Epidermal melanocyte (primary cell): ENCODE results near the gene DGKG.

Experiments
- DNase-seq: peaks from one replicate; pipeline ENCODE4 v3.0.0; 2011; ENCODE audit warnings: low spot score; ENCODE audit not compliant: insufficient read length

Gene DGKG

DNA sequence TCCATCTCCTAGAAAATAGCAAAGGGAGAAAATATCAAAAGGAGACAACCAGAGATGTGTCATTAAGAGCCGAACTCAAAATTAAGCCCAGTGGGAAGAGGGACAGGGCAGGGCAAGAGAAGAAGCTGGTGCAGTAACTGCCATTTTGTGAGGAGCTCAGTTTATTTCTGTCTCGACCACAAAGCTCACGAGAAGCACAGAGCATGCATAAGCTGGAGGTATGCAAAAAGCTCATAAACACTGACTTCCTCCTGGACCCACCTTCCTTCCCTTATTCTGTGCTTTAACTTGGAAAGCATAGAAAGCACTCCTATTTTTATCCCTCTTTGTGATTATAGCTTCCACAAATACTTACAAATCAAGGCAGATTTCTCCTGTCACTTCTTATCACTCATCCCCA lies 81.3 kb downstream of the DGKG start:
- DNase-seq: no peak

DNA sequence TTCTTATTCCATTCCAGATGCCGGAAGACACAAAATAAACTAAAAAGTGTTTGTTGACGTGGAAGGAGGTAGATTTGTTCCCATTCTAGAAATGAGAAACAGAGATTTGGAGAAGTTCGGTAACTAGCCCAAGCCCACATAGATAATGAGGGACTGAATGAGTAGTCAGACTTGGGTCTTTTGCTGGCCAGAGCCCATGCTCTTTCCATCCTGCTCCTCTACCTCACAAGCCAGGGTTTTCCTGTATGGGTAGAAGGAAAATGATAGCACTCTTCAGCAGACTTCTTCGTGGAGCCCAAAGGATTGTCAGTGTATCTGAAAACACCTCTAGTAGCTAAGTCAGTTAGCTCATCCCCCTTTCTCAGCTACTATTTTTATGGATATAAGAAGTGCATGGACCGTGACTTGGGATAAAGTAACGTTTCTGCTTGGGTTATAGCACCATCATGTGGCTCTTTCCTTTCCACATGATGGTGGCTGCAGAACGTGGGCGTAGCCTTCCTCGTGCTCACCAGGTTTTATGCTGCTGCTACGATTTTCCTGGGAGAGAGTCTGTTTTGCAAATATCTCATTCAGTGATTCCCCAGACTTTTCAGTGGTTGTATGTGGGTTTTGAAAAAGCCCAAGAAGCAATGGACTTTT lies 84.6 kb downstream of the DGKG start:
- peak; percentile 52 for DNase-seq

DNA sequence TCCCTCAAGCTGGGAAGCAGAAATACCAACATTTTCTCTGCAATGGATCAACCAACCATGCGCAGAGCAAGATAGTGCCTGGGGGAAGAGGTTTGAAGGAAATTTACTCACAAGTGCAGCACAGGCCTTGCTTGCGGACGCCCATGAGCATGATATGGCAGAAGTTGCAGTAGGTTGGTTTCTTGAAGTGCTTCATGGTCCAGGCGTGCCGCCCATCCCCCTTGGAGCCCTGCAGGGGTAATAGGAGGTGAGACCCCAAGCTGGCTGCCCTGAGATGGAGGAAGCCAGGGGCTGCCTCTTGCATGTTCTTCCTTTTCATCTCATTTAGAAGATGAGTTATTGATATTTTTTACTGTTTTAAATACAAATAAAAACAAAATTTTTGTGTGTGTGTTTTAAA lies 86.6 kb downstream of the DGKG start:
- DNase-seq: no peak

DNA sequence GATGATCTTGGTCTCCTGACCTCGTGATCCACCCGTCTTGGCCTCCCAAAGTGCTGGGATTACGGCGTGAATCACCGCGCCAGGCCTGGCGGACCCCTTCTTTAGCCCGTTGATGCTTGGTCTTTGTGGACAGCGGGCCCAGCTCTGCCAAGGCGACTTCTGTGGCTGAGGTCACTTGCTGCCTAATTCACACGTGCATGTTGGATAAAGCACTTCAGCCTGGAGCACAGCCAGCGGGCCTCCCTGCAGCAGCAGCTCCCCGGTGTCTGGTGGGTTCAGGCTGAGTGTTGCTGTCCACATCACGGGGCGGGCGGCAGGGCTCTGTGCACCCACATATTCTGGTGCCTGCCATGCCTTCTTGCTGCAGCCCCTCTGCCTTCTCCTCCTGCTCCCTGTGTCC lies 88.4 kb downstream of the DGKG start:
- DNase-seq: no peak

DNA sequence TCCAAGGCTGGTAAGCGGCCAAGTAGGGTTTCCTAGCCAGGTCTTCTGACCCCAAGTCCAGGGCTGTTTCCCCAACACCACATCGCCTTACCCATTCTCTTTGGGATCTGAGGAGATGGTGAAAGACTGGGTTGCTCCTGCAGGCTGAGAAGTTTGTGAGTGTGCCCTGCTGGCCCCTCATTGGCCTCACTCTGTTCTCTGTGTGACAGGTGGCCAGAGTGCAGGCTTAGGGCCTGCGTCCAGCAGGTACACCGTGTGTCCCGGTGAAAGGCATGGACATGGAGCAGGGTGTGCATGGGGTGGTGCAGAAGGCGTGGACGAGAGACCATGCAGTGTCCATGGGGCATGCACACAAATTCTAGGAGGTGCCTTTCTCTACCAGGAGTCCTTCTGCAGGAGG lies 91.3 kb downstream of the DGKG start:
- DNase-seq: no peak

DNA sequence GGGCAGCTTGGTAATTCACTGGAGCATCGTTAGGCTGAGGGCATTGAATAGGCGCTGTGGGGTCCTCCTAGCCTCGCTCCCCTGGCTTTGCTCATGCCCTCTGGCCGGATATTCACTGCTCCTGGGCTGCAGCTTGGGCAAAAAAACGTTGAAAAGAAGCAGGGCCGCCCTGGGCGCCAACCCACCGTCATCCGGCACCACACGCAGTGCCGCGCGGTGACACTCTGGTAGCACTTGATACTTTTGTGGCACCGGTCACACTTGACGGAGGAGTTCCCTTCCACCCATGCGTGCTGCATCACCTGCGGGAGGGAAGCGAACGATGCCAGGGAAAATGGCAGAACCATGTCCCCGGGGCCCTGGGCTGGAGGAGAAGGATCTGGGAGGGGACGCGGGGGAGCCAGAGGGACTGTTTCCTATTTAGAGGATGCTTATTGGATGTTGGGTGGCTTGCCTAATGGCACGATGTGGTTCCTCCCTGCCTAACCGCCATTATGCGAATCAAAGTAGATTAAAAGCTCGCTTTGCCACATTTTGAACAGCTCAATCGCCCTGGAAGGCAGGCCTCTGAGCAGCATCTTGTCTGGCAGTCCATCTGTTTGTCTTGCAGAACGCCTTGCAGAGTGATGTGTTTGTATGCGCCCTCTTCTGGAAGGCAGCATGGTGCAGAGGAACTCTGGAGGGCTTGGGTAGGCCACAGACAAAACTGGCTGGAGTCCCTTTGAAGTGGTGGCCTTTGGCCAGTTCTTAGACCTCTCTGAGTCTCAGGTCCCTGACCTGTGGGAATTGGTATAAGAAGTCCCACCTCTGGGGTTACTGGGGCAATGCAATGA lies 93.2 kb downstream of the DGKG start:
- no peak for DNase-seq

DNA sequence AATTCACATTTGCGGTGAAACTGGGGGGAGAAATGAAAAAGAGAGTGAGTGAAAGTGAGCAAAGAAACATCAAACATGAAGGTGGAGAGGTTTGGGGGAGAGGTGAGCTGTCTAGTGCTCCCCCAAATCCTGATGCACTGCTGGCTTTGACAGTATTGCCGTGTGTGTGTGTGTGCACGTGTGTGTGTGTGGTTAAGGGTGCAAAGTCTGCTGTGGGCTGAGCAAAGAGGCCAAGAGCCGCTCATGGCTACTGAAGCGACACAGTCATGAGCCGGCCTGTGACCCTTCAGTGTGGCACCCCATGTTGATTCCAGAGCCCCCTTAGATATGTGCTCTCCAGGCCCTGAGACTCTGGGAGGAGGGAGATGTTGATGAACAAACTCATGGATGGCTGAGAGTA lies 94.3 kb downstream of the DGKG start:
- DNase-seq: no peak

DNA sequence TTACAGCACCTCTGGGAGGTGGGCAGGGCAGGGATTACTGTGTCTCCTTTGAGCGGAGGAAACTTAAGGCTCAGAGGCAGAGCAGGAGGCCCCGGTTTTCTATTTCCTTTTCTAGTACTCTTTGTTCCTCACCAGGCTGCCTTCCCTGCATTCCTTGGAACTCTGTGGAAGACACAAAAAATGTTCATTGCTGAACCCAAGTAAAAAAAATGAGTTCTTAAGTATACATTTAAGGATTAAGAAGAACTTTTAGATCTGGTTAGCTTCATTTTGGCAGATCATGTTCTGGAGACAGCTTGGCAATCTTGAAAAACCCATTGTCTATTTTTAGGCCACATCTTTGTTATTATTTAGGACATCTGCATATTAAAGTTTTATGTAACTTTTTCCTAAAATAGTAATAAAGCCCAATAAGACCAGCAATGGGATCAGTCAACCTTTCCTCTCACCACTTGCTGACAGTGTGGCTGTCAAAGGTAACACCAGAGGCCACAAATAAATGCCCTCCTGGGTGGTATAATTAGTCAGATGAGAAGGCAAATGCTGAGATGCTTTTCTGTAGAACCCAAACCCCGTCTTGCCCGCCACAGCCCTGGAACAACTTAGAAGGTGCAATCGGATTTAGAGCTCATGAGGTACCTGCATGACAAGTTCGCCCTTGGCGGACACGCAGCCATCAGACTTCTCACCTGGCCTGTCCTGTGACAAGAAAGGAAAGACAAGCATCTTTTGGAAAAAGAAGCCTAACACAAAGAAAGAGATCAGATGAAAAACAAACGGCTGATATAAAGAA lies 97.2 kb downstream of the DGKG start:
- DNase-seq: no peak

DNA sequence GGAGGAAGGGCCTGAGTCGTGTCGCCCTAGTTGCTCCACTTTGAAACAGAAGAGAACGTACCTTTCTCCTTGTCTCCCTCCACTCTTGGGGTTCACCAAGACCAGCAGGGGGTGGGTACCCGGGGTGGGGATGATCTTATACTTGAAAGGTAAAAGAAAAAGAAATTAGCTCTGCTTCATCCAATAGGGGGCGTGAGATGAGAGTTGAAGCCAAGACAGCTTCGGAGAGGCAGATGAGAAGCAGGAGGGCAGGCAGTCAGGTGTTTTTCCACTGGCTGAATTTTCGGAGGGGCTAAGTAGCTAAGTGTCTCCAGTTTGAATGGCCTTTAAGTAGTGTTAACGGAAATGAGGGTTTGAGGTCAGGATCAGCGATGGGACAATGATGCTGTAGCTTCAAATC lies 100.4 kb downstream of the DGKG start:
- no peak for DNase-seq

DNA sequence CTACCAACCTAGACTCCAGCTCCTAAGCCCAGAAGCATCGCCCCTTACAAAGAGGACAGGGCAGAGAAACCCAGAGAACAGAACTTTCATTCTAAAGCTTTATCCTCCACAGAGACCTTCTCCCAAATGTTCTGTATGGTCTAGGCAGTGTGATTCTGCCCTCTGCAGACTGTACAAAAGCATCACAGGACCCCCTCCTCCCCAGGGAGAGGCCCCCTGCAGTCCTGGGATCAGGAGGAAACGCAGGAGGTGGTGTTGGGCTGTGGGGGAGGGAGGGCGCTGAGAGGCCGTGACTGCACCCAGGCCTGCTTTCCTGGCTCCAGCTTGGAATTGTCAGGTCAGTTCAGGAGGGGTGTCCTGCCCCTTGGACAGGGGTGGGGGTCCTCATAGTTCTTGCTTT lies 101.3 kb downstream of the DGKG start:
- DNase-seq: no peak

DNA sequence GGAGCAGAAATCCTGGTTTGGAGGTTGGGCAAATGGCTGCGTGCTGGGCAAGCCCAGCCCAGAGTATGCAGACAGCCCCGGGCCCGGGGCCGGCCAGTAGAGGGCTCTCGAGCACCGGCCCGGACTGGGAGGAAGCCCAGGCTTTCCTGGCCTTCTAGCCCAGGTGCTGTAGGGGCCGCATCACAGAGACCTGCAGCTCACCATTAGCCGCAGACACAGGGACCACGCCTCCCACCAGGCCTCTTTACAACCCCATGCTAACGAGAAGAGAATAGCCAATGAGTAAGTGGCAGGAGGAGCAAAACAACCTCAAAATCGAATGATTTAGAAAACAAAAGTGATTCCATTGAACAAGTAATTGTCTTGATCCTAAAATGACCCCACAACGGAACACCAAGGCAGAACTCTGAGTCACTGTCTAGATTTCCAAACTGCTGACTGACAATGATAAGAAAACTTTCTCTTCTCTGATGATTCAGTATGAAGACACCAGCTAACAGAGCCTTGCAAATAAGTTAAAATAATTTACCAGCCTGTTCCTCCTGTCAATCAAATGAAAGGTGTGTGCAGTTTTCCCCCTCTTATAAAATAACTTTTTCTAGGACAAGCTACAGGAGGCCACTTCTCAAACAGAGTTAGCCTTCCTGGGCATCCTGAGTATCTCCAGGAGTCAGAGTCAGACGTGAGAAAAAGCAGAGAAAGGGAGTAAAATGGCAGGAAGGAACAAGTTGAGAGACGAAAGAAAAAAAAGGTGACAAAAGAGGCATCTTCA lies 102.2 kb downstream of the DGKG start:
- peak; percentile 52 for DNase-seq

DNA sequence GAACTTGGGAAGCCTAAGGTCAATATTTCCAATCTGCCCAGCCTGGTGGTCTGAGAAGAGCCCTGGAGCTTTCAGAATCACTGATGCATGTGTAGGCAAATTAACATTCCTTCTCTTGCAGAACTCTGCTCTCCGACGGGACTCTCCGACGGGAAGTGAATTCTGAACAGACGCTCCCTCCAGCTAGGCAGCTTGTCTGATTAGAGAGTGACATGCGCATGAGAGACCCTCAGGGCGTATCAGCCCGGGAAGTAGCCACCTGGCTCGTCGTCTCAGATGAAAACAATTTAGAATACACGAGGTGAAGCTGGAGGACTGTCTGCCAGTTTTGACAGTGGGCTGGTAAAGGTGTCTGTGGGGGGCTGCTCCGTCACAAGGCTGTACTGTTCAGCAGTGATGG lies 103.1 kb downstream of the DGKG start:
- DNase-seq: no peak

DNA sequence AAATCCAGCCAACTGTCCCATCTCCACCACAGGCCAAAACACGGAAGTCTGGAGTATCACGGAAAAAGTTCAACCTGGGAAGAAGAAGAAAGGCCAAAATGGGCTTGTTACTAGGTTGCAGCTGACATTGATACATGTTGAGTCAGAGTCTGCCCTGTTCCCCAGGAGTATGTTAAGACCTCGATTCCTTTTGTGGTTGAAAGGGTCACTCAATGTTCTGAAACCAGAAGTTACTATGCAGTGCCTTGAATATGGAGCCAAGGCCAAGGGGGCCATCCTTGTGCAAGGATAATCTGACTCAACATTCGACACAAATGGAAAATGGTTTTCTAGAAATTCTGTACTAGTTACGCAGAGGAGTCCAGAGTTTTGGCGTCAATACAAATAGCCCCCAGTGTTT lies 104.2 kb downstream of the DGKG start:
- DNase-seq: no peak

DNA sequence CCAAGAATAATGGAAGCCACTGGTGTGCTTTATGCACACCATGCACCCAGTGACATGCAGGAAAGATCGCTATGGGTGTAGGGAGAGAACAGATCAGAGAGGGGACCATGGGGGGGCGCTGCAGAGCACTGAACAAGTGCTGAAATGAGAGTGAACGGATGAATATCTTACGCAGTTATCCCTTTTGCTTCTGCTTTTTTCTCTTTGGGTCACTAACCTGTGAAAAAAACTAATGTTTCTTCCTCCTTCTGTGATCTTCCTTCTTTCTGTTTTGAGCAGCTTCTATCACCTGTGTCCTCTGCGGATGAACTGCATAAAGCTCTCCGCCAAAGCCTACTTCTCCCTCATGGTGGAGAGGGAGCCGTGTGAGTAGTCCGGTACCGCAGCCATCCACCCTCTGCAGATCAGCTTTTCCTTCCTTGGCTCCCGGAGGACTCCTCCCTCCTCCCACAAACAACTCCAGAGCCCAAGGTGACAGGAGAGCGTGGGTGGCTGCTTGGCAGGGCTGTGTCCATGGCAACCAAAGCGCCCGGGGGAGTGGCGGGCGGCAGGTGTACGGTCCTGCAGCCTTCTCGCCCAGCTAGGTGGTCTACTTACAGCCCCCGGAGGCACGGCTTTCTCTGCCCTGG lies 106.2 kb downstream of the DGKG start:
- no peak for DNase-seq

DNA sequence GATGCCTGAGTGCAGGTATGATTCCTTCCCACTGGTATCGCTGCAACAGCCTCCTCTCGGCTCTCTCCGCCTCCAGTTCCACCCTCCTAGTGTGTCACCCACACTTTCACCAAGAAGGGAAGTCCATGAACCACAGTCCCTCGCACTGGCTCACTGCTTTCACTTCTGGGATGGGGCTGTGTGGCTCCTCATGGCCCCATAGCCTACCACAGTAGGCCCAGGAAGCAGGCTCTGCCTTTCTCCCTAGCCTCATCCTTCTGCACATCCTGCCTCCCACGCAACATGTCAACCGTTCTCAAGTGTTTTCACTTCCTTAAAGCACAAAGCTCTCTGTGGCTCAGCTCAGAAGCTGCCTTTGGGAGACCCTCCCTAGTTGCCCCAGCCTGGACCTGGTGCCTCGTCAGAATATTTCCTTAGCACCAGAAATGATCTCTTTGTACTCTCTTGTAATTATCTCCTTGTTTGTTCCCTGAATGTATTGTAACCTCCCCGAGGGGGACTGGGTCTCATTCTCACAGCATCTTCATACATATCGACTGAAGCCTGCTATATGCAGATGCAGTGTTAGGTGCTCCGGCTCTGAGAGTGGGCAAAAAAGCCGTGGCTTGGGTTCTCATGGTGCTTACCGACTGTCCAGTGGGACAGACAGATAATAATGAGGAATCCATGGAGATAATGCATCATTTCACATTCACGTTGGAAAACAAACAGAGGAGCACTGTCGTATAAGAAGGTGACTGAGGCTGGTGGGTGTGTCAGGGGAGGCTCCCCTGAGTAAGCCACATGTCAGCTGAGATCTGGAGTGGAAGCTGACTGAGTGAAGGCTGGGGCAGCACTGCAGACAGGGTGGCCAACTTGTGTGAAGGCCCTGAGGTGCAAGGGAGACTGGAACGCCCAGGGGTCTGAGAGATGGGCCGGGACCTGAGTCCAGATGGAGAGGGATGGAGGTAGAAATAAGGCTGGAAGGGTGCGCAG lies 107.1 kb downstream of the DGKG start:
- DNase-seq: no peak

DNA sequence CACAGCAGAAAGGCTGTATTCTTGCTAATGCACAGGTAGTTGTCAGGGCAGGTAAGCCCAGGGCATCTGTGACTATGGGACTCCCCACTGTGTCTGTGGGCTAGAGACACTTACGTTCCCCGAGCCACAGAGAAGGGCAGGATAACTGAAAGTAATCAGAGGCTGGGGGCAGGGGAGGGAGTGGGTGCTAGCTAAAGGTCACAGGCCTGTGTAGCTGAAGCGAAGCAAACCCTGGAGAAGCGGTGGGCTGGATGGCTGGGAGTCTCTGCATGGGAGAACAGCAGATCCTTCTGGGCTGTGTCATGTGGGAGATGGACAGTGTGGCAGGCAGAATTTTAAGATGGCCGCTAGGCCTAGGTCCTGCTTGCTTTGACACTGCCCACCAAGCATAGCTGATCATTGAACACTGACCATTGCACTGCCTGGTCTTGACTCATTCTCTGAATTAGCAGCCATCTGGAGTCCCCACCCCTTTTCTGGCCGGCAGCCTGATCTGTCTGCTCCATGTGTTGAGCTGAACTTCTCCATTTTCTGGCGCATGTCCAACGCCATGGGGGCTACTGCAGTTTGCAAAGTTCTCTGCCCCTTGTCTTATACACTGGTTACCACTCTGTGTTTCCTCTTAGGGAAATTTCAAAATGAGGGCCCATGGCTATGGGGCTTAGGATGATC lies 110.0 kb downstream of the DGKG start:
- no peak for DNase-seq

DNA sequence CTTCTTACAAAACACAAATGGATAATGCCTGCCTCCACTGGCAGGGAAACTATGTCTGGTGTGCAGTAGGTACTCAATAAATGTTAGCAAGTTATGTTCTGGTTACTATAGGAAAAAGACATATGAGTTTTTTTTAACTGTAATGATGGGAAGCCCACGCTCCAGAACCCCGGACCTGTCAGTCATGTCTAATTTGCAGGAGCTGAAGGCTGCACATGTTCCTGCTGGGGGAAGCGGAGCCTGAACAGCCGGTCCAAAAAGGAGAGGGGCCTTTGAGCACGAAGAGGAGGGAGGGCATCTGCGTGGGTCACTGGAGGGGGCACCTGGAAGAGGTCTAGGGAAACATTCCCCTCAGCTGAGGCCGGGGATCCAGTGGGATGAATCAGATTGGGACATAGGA lies 113.2 kb downstream of the DGKG start:
- no peak for DNase-seq

DNA sequence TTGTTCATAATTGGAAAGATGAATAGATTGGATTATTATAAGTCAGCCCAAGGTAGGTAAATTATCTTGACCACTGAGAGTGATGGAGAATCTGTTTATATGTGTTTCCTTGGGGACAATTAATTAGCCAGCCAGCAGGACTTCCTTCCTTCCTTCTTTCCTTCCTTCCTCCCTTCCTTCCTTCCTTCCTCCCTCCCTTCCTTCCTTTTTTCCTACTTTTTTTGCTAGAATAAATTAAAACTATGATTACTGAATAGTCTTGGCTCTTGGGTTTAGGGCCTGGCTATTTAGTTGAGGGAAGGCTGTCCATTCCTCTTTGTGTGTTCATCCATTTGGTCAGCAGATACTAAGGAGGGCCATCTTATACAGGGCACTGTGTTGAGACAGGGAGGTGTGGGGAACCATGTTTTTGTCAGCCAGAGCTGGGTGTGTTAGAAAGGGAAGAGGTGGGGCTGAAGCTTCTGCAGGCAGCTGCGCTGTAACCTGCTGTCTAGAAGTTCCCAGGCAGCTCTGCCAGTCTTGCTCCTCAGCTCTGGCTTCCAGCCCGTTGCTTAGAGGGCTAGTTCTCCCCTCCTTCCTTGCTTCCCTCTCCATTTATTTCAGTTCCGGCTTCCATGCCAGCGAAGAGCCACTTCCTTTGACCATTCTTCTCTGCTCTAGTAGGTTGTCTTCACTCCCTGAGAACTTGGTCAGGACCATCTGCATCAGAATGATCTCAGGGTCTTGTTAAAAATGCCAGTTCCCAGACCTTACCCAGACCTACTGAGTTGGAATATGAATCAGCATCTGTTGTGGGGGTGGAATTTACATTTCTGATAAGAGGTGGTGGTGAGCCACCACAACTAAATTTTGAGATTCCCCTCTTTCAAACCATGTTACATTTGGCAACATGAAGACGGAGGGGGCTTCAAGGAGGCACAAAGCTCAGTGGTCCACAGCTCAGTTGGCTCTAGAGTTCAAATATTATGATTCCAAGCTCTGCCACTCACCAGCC lies 113.9 kb downstream of the DGKG start:
- no peak for DNase-seq
